Right lobe of liver (tissue), 4 donors: ENCODE results near the gene TBC1D5.

Experiments used
- POLR2A ChIP-seq: fragments of 450-650 bp; IDR thresholded peaks from one replicate; pipeline ENCODE4 v1.6.1; 2017; ENCODE audit warnings: antibody characterized with exemption, mild to moderate bottlenecking
- TF ChIP-seq, protein P1 (sequence below), 4 donors: fragments of 200-600 bp in 3 of 4; fragments of 450-650 bp in 1 of 4; IDR thresholded peaks; one replicate each; pipeline versions ENCODE4 v1.5.1 to v1.8.0; 2016 to 2022; ENCODE audit warnings: antibody characterized with exemption in 4 of 4, mild to moderate bottlenecking in 2 of 4
- donor health status: DM: no; HTN: no; CAD: no.
- donor health status: DM: no; HTN: no; CAD: no.
- donor health status: DM: no; HTN: yes; CAD: no.

DNA sequence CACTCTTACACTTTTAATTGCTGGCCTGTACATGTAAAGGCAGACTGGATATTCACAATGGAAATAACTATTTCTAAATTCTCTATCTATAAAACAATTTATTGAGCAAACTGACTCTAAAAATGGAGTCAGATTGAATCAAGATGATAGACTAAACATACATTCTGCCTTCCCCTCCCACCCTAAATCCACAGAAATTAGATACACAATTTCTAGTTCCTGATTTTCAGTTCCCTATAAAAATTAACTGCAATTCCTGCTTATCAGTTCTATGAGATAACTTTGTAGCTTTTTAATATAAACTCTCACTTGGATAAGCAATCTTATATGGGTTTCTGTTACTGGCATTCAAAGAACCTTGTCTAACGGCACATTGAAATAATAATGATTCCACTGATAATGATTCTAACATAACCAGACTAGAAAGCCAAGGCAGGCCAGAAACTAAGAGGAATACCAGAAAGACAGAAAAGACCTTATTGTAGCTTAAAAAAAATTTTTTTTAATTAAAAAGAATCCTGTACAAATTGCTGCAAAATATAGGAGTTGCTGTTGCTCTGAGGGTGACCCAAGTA is 33.1 kb downstream of the TBC1D5 start:
- TF ChIP-seq, protein P1, sequence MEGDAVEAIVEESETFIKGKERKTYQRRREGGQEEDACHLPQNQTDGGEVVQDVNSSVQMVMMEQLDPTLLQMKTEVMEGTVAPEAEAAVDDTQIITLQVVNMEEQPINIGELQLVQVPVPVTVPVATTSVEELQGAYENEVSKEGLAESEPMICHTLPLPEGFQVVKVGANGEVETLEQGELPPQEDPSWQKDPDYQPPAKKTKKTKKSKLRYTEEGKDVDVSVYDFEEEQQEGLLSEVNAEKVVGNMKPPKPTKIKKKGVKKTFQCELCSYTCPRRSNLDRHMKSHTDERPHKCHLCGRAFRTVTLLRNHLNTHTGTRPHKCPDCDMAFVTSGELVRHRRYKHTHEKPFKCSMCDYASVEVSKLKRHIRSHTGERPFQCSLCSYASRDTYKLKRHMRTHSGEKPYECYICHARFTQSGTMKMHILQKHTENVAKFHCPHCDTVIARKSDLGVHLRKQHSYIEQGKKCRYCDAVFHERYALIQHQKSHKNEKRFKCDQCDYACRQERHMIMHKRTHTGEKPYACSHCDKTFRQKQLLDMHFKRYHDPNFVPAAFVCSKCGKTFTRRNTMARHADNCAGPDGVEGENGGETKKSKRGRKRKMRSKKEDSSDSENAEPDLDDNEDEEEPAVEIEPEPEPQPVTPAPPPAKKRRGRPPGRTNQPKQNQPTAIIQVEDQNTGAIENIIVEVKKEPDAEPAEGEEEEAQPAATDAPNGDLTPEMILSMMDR (IDR thresholded peaks at IDR 0.05): no peak
- no peak for TF ChIP-seq POLR2A
